Measurements from ENCODE around the gene EME2. TPM values are rescaled to one million over a fixed set of nuclear protein-coding genes. Genes with fewer than 3 reads are reported as not detected.

The EME2 gene
- total and polyA plus RNA-seq, 4 donors: 1.4 to 9.0 (median 3.0) TPM

GRCh38 chr16:1817716-1818115, 45.1 kb downstream of the EME2 start:
- no peaks in the 10 kb centered on the region for H3K9me3 ChIP-seq (ENCODE audit: control insufficient read depth in 4 of 4, low read length in 3 of 4)
- H3K4me3 ChIP-seq (ENCODE audit: low read depth in 1 of 3, low read length in 3 of 3): no peak overlapping the region
- TF ChIP-seq HNF4A (conservative IDR thresholded peaks at IDR 0.05): peak in 1 of 2 donors; percentile 7
- TF ChIP-seq RXRA (IDR thresholded peaks at IDR 0.05): peak in 1 of 2 donors; percentile 42
- no peak for TF ChIP-seq ZBTB33 (IDR thresholded peaks at IDR 0.05)
- H3K27me3 ChIP-seq (ENCODE audit: control insufficient read depth in 4 of 4, insufficient read depth in 4 of 4, low read length in 3 of 4): no peaks in the 10 kb centered on the region
- peaks cover 10 to 34% (median 30%) of the 10 kb centered on the region in 4 donors for H3K36me3 ChIP-seq (ENCODE audit: control insufficient read depth in 4 of 4, insufficient read depth in 3 of 4, low read depth in 1 of 4, low read length in 3 of 4)
- DNase-seq (ENCODE audit: low spot score): no peak
- H3K4me1 ChIP-seq (ENCODE audit: control insufficient read depth in 4 of 4, insufficient read depth in 4 of 4, low read length in 3 of 4): peaks cover 8 to 82% (median 74%) of the 10 kb centered on the region in 4 donors
- H3K9ac ChIP-seq (ENCODE audit: low read depth in 1 of 2, low read length in 2 of 2): no peak overlapping the region
- 55% methylated on average over 17 of the region's 17 CpGs for WGBS
- peak overlapping the region; percentile 81 to 85 for H3K27ac ChIP-seq (ENCODE audit: low read depth in 1 of 2, low read length in 2 of 2)

GRCh38 chr16:1818204-1818872, 45.7 kb downstream of the EME2 start:
- peak; percentile 41 for DNase-seq (ENCODE audit: low spot score)
- H3K36me3 ChIP-seq (ENCODE audit: control insufficient read depth in 4 of 4, insufficient read depth in 3 of 4, low read depth in 1 of 4, low read length in 3 of 4): peaks cover 12 to 34% (median 30%) of the 10 kb centered on the region in 4 donors
- H3K4me3 ChIP-seq (ENCODE audit: low read depth in 1 of 3, low read length in 3 of 3): no peak overlapping the region
- no peak overlapping the region for H3K9ac ChIP-seq (ENCODE audit: low read depth in 1 of 2, low read length in 2 of 2)
- H3K4me1 ChIP-seq (ENCODE audit: control insufficient read depth in 4 of 4, insufficient read depth in 4 of 4, low read length in 3 of 4): peaks cover 8 to 80% (median 73%) of the 10 kb centered on the region in 4 donors
- H3K9me3 ChIP-seq (ENCODE audit: control insufficient read depth in 4 of 4, low read length in 3 of 4): no peaks in the 10 kb centered on the region
- WGBS: 89% methylated on average over 27 of the region's 27 CpGs
- H3K27me3 ChIP-seq (ENCODE audit: control insufficient read depth in 4 of 4, insufficient read depth in 4 of 4, low read length in 3 of 4): no peaks in the 10 kb centered on the region
- TF ChIP-seq RAD21 (IDR thresholded peaks at IDR 0.05): no peak
- TF ChIP-seq SP1 (IDR thresholded peaks at IDR 0.05): no peak
- TF ChIP-seq HNF4G (IDR thresholded peaks at IDR 0.05): no peak
- TF ChIP-seq FOXA2 (IDR thresholded peaks at IDR 0.05): no peak
- no peak for TF ChIP-seq MAX (IDR thresholded peaks at IDR 0.05)
- TF ChIP-seq NR2F2 (IDR thresholded peaks at IDR 0.05): no peak
- TF ChIP-seq YY1 (IDR thresholded peaks at IDR 0.05): no peak
- TF ChIP-seq, protein P1, sequence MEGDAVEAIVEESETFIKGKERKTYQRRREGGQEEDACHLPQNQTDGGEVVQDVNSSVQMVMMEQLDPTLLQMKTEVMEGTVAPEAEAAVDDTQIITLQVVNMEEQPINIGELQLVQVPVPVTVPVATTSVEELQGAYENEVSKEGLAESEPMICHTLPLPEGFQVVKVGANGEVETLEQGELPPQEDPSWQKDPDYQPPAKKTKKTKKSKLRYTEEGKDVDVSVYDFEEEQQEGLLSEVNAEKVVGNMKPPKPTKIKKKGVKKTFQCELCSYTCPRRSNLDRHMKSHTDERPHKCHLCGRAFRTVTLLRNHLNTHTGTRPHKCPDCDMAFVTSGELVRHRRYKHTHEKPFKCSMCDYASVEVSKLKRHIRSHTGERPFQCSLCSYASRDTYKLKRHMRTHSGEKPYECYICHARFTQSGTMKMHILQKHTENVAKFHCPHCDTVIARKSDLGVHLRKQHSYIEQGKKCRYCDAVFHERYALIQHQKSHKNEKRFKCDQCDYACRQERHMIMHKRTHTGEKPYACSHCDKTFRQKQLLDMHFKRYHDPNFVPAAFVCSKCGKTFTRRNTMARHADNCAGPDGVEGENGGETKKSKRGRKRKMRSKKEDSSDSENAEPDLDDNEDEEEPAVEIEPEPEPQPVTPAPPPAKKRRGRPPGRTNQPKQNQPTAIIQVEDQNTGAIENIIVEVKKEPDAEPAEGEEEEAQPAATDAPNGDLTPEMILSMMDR (IDR thresholded peaks at IDR 0.05; ENCODE audit: low read depth, low read length, missing input control): no peak
- no peak for TF ChIP-seq EGR1 (IDR thresholded peaks at IDR 0.05; ENCODE audit: low read depth in 2 of 2)
- peak overlapping the region; percentile 81 to 85 for H3K27ac ChIP-seq (ENCODE audit: low read depth in 1 of 2, low read length in 2 of 2)

GRCh38 chr16:1818873-1819525, 46.4 kb downstream of the EME2 start:
- Histone ChIP-seq H3K36me3 (ENCODE audit: control insufficient read depth in 4 of 4, insufficient read depth in 3 of 4, low read depth in 1 of 4, low read length in 3 of 4) (peaks cover 12 to 29% (median 28%) of the 10 kb centered on the region in 4 donors), H3K4me1 (ENCODE audit: control insufficient read depth in 4 of 4, insufficient read depth in 4 of 4, low read length in 3 of 4) (peaks cover 8 to 82% (median 71%) of the 10 kb centered on the region in 4 donors), H3K9ac (ENCODE audit: low read depth in 1 of 2, low read length in 2 of 2) (no peak overlapping the region), H3K4me3 (ENCODE audit: low read depth in 1 of 3, low read length in 3 of 3) (no peak overlapping the region), H3K27me3 (ENCODE audit: control insufficient read depth in 4 of 4, insufficient read depth in 4 of 4, low read length in 3 of 4) (no peaks in the 10 kb centered on the region), H3K9me3 (ENCODE audit: control insufficient read depth in 4 of 4, low read length in 3 of 4) (no peaks in the 10 kb centered on the region), H3K27ac (ENCODE audit: low read depth in 1 of 2, low read length in 2 of 2) (no peak overlapping the region)
- 96% methylated on average over 35 of the region's 35 CpGs for WGBS
- DNase-seq (ENCODE audit: low spot score): peak; percentile 35
- TF ChIP-seq ZBTB33 (IDR thresholded peaks at IDR 0.05) (no peak), NR2F2 (IDR thresholded peaks at IDR 0.05) (no peak), EGR1 (IDR thresholded peaks at IDR 0.05; ENCODE audit: low read depth in 2 of 2) (no peak), RAD21 (IDR thresholded peaks at IDR 0.05) (no peak), HNF4A (conservative IDR thresholded peaks at IDR 0.05) (no peak), JUND (IDR thresholded peaks at IDR 0.05) (no peak), GABPA (IDR thresholded peaks at IDR 0.05 in 1 of 2, conservative IDR thresholded peaks at IDR 0.05 in 1 of 2) (no peak), ATF3 (IDR thresholded peaks at IDR 0.05) (no peak), SP1 (IDR thresholded peaks at IDR 0.05) (no peak), HNF4G (IDR thresholded peaks at IDR 0.05) (no peak), FOXA2 (IDR thresholded peaks at IDR 0.05) (no peak)
- TF ChIP-seq, protein P1 (IDR thresholded peaks at IDR 0.05; ENCODE audit: low read depth, low read length, missing input control): no peak

Measured in liver (tissue), 9 donors.